Testis (tissue), 3 donors: ENCODE results near the gene FGF12. TPM values are rescaled to one million over a fixed set of nuclear protein-coding genes. Genes with fewer than 3 reads are reported as not detected.

ENCODE experiments used
- DNase-seq: peaks from one replicate; pipeline ENCODE4 v3.0.0-alpha.2; 2019
- H3K27ac ChIP-seq, 2 donors: fragments of 200-600 bp; sonication (generic); one replicate each; pipeline ENCODE4 v1.5.1; 2019
- H3K27me3 ChIP-seq: fragments of 200-600 bp; sonication (generic); one replicate; pipeline ENCODE4 v1.5.1; 2019
- H3K36me3 ChIP-seq: fragments of 200-600 bp; sonication (generic); one replicate; pipeline ENCODE4 v1.5.1; 2017; ENCODE audit warnings: low read depth; ENCODE audit errors: missing control alignments
- H3K4me1 ChIP-seq: fragments of 200-600 bp; sonication (generic); one replicate; pipeline ENCODE4 v1.5.1; 2019
- H3K4me3 ChIP-seq, 2 donors: fragments of 200-600 bp; sonication (generic); one replicate each; pipeline ENCODE4 v1.5.1; 2017 to 2019
- H3K9me3 ChIP-seq: fragments of 200-600 bp; sonication (generic); one replicate; pipeline ENCODE4 v1.5.1; 2017
- CTCF ChIP-seq, 3 experiments: fragments of 450-650 bp in 2 of 3; fragments of 200-600 bp in 1 of 3; sonication (generic) in 1 of 3; IDR thresholded peaks; one replicate each; pipeline ENCODE4 v1.5.1; 2016 to 2019; ENCODE audit warnings: antibody characterized with exemption in 3 of 3, mild to moderate bottlenecking in 2 of 3, moderate library complexity in 1 of 3
- POLR2A ChIP-seq: fragments of 450-650 bp; IDR thresholded peaks from one replicate; pipeline ENCODE4 v1.6.1; 2017; ENCODE audit warnings: antibody characterized with exemption, mild to moderate bottlenecking, moderate library complexity
- WGBS, 2 donors: methylation state at CpG; one replicate each; pipeline ENCODE4 v1.1.5; 2018; 5-methylcytosine and 5-hydroxymethylcytosine counted together
- intact Hi-C: fragments of 100-400 bp; cut with DNase I; formaldehyde crosslinking; loops from one replicate; pipeline ENCODE4 v1.15.1; 2023; ENCODE audit warnings: low total_unique reads
- polyA plus RNA-seq: library from polyadenylated mRNA; stranded (reverse); fragments of 350-450 nt; fragmentation: Illumina TruSeq; extraction: RNeasy Lipid Tissue Mini Kit (QIAGEN cat#74804); gene quantifications from one replicate; pipeline ENCODE4 v1.2.3, GENCODE V29; 2014; ENCODE audit warnings: low read depth, low replicate concordance; ENCODE audit not compliant: insufficient read depth
- total RNA-seq, 2 donors: library from RNA; depleted of rRNA; stranded (reverse); fragments of >200 nt; gene quantifications; one replicate each; pipeline ENCODE4 v1.2.3, GENCODE V29; 2016

Gene FGF12
- total and polyA plus RNA-seq, 3 donors from 2014 or later = 2.3 to 3.3 (median 3.0) TPM

DNA sequence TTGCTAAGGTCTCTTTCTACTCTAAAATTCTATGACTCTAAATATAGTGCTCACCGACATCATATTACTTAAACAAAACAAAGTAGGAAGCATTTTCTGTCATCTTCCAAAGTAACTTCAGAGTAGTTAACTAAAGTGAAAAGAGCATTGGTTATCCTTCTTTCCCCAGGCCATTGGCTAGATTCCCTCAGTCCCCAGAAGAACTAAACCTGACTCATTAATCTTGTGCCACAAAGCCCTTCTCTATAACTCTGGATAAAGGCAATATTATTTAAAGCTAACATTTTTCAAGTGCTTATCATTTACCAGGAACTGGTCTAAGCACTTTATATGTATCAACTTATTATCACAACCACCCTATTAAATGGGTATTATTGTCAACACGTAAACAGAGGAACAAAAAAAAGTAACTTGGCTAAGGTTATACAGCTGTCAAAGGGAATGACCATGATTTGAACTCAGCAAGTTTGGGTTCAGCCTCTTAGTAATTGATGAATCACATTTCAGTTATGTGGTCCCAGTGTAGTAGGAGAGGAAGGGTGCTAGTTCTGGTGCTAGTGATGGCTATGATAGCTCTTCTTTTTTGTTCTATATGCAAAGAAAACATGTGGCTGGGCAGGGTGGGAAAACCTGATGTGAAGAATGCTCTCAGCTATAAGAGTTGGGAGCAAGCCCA is 304.9 kb downstream of the FGF12 start:
- TF ChIP-seq POLR2A (no peak), CTCF (IDR thresholded peaks at IDR 0.05) (no peak)
- no peak overlapping the region for H3K27ac ChIP-seq
- no peak overlapping the region for H3K4me3 ChIP-seq
- WGBS, 2 donors = 77 to 80% methylated on average over 2 of the region's 2 CpGs
- no peaks in the 10 kb centered on the region for H3K36me3 ChIP-seq
- H3K9me3 ChIP-seq = no peaks in the 10 kb centered on the region
- no peaks in the 10 kb centered on the region for H3K4me1 ChIP-seq
- DNase-seq = no peak
- H3K27me3 ChIP-seq = no peaks in the 10 kb centered on the region
- intact Hi-C loops = no loop called here

DNA sequence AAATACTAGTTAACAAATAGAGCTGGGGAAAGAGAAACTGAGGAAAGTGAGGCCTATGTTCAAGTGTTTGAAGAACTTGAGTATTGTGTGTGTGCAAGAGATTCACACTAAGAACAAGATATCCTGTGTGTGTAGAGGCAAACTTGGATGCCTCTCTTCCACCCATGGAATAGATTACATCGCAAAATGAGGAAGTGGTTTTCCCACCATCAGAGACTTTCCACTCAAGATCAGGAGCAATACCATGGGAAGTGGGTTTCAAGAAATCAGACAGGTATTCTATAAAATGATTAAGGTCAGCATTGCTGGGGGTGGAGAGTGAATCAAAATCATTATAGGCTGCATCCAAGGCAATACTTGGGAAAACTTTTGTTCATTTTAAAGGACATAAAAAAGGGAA is 308.0 kb downstream of the FGF12 start:
- Histone ChIP-seq H3K36me3 (no peaks in the 10 kb centered on the region), H3K9me3 (no peaks in the 10 kb centered on the region), H3K4me1 (no peaks in the 10 kb centered on the region), H3K4me3 (no peak overlapping the region), H3K27me3 (no peaks in the 10 kb centered on the region), H3K27ac (no peak overlapping the region)
- DNase-seq = no peak
- WGBS, 2 donors = 79 to 93% methylated on average over 1 of the region's 1 CpG
- intact Hi-C loops = no loop called here
- TF ChIP-seq CTCF (IDR thresholded peaks at IDR 0.05) (no peak), POLR2A (no peak)

DNA sequence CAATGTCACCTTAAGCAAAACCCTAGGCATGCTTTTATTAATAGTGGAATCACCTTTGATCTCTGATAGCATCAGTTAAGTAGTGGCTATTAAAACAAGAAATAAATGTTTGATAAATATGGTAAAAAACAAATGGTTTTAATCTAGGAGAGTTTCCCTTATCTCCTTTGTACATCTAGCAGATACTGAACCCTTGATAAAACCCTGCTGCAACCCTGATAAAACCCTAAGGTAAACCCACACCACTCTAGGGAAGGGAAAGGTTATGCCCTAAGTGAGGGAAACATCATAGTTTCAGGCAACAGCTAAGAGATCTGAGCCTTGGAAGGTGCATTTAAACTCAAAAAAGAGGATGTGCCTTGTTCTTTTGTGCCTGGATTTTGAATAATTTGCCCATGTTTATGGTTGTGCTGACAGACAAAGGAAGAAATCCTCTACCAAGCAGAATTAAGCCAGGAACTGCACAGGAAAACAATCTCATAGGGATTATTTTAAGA is 309.7 kb downstream of the FGF12 start:
- Histone ChIP-seq H3K27ac (no peak overlapping the region), H3K36me3 (no peaks in the 10 kb centered on the region), H3K27me3 (no peaks in the 10 kb centered on the region), H3K9me3 (no peaks in the 10 kb centered on the region), H3K4me1 (no peaks in the 10 kb centered on the region), H3K4me3 (no peak overlapping the region)
- TF ChIP-seq CTCF (IDR thresholded peaks at IDR 0.05) (no peak), POLR2A (no peak)
- no peak for DNase-seq
- intact Hi-C loops = no loop called here

DNA sequence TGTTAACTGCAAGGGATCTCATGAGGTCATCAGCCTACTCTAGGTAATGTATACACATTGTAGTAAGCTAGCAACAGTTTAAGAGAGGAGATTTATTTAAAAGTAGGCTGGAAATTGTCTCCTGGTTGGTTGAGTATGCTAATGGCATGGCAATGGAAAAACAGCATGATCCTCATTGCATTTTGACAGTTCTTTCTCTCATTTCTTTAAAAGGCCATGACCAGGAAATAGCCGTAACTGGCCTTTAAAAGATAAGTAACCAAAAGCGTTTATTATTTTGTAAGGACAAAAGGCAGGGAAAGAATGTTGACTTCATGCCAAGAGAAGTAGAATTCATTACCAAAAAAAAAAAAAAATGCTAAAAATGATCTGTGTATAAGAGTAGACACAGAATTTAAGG is 310.3 kb downstream of the FGF12 start:
- Histone ChIP-seq H3K36me3 (no peaks in the 10 kb centered on the region), H3K4me1 (no peaks in the 10 kb centered on the region), H3K27ac (no peak overlapping the region), H3K27me3 (no peaks in the 10 kb centered on the region), H3K9me3 (no peaks in the 10 kb centered on the region), H3K4me3 (no peak overlapping the region)
- no peak for TF ChIP-seq POLR2A
- TF ChIP-seq CTCF (IDR thresholded peaks at IDR 0.05) = no peak
- intact Hi-C loops = no loop called here
- DNase-seq = no peak
- WGBS, 2 donors = 41 to 71% methylated on average over 2 of the region's 2 CpGs

- no peak for DNase-seq
Measured at GRCh38 chr3:192413461-192413860, 313.9 kb downstream of the FGF12 start.

More at GRCh38 chr3:192413461-192413860, 313.9 kb downstream of the FGF12 start:
- 84 to 85% methylated on average over 2 of the region's 2 CpGs for WGBS, 2 donors
- H3K4me3 ChIP-seq = no peak overlapping the region
- intact Hi-C loops = no loop called here
- H3K4me1 ChIP-seq = no peaks in the 10 kb centered on the region
- no peak overlapping the region for H3K27ac ChIP-seq
- H3K9me3 ChIP-seq = no peaks in the 10 kb centered on the region
- TF ChIP-seq CTCF (IDR thresholded peaks at IDR 0.05) = no peak
- no peak for TF ChIP-seq POLR2A
- H3K27me3 ChIP-seq = no peaks in the 10 kb centered on the region
- no peaks in the 10 kb centered on the region for H3K36me3 ChIP-seq
